GM18508 (cell line): ENCODE measurements around the gene OR52N5.

Source experiments
- ATAC-seq: cut with Tn5 transposase; IDR thresholded peaks from one replicate; pipeline ENCODE4 v1.9.1; 2021; ENCODE audit warnings: moderate number of reproducible peaks; ENCODE audit not compliant: insufficient read depth, unreplicated experiment

The OR52N5 gene

GRCh38 chr11:5783255-5783654 is at the start of gene OR52N5:
OR52N5 (minus strand) TSS chr11:5783355; CDS start chr11:5778634, 4,721 bp downstream.
- ATAC-seq: no peak

- ATAC-seq: no peak
Observed at GRCh38 chr11:5831196-5831829, 48.2 kb upstream of the OR52N5 start.

- ATAC-seq: no peak
Observed at GRCh38 chr11:5818245-5818886, 35.2 kb upstream of the OR52N5 start.

GRCh38 chr11:5815534-5815933 is 32.4 kb upstream of the OR52N5 start:
- no peak for ATAC-seq

GRCh38 chr11:5809905-5810795 is 27.0 kb upstream of the OR52N5 start:
- no peak for ATAC-seq

GRCh38 chr11:5809122-5809519 is 26.0 kb upstream of the OR52N5 start:
- no peak for ATAC-seq

GRCh38 chr11:5808500-5809121 is 25.5 kb upstream of the OR52N5 start, which contains the start of gene OR52N2:
OR52N2 (plus strand) TSS chr11:5808924; CDS start chr11:5820336, 11,412 bp downstream.
- ATAC-seq: peak; percentile 88

- ATAC-seq: no peak
Observed at GRCh38 chr11:5807580-5807979, 24.4 kb upstream of the OR52N5 start.

GRCh38 chr11:5803982-5804381 is 20.8 kb upstream of the OR52N5 start:
- no peak for ATAC-seq

- no peak for ATAC-seq
Observed at GRCh38 chr11:5796541-5796940, 13.4 kb upstream of the OR52N5 start.

GRCh38 chr11:5791165-5791564 is 8.0 kb upstream of the OR52N5 start, which contains the start of gene OR52N1:
OR52N1 (minus strand) TSS chr11:5791265; CDS start chr11:5788816, 2,449 bp downstream.
- no peak for ATAC-seq

- ATAC-seq: no peak
Observed at GRCh38 chr11:5767056-5767455, 16.1 kb downstream of the OR52N5 start.

GRCh38 chr11:5753943-5754342 is 29.2 kb downstream of the OR52N5 start, which contains the start of gene OR52N4:
OR52N4 (plus strand) TSS chr11:5754243; CDS start chr11:5754741, 498 bp downstream.
- no peak for ATAC-seq

GRCh38 chr11:5749836-5750235 is 33.3 kb downstream of the OR52N5 start:
- ATAC-seq: no peak

- no peak for ATAC-seq
Observed at GRCh38 chr11:5746614-5747013, 36.5 kb downstream of the OR52N5 start.

- no peak for ATAC-seq
Observed at GRCh38 chr11:5738431-5738830, 44.7 kb downstream of the OR52N5 start.

GRCh38 chr11:5737670-5738392 is 45.3 kb downstream of the OR52N5 start:
- ATAC-seq: no peak

- ATAC-seq: no peak
Observed at GRCh38 chr11:5737091-5737490, 46.1 kb downstream of the OR52N5 start.

- no peak for ATAC-seq
Observed at GRCh38 chr11:5736396-5736795, 46.8 kb downstream of the OR52N5 start, which contains the start of gene OR56B1. OR56B1 (plus strand) TSS chr11:5736448; CDS start chr11:5736517, 69 bp downstream.

- ATAC-seq: no peak
Observed at GRCh38 chr11:5727691-5728090, 55.5 kb downstream of the OR52N5 start.
